ENCODE measurements around the gene NDOR1.

GRCh38 chr9:137164370-137165249 is 40.9 kb upstream of the NDOR1 start:
- TF ChIP-seq EP300 (IDR thresholded peaks at IDR 0.05) (no peak), CTCF (IDR thresholded peaks at IDR 0.05) (no peak), POLR2A (IDR thresholded peaks at IDR 0.05) (no peak)
